SK-N-SH (cell line): ENCODE data around the gene TK2. TPM values are rescaled to one million over a fixed set of nuclear protein-coding genes. Genes with fewer than 3 reads are reported as not detected.
"Not testable (repeated sequence)": the region's sequence is repeated elsewhere in the genome, so short reads cannot be mapped to it uniquely, and the experiment has no call there.

Experiments used
- CTCF ChIA-PET: fragments of 300-600, 350-600 bp; formaldehyde crosslinking; extraction: SDS; loops from one replicate; lab custom pipeline; 2021; lab: Yijun Ruan, JAX
- POLR2A ChIA-PET: fragments of 350-600 bp; sonication (Branson Sonifier 250); formaldehyde crosslinking; extraction: SDS; loops from one replicate; lab custom pipeline; 2020; ENCODE audit warnings: antibody characterized with exemption, inconsistent platforms; lab: Yijun Ruan, JAX
- DNase-seq: peaks from one replicate; pipeline ENCODE4 v3.0.0; 2012
- H2AFZ ChIP-seq: fragments of 200-600 bp; sonication (generic); 2 replicates; pipeline ENCODE4 v1.8.1; 2016; ENCODE audit warnings: antibody characterized with exemption, mild to moderate bottlenecking, low read depth
- H3F3A ChIP-seq: fragments of 200-600 bp; sonication (generic); replicated peaks from 2 replicates; pipeline ENCODE3; 2016; ENCODE audit warnings: antibody characterized with exemption, mild to moderate bottlenecking; ENCODE audit not compliant: insufficient read depth
- H3K27ac ChIP-seq, 2 experiments: fragments of 200-500 bp in 1 of 2; fragments of 200-600 bp in 1 of 2; sonication (Bioruptor generic) in 1 of 2; sonication (generic), shearing (Covaris generic) in 1 of 2; 2 replicates each; pipeline versions ENCODE4 v1.5.1 to v1.6.1; 2014 to 2016; ENCODE audit warnings: low read depth in 2 of 2, inconsistent platforms in 1 of 2, low read length in 1 of 2, mild to moderate bottlenecking in 1 of 2, mixed read lengths in 1 of 2
- H3K27me3 ChIP-seq: fragments of 200-600 bp; sonication (generic), shearing (Covaris generic); 2 replicates; pipeline ENCODE4 v1.6.1; 2016; ENCODE audit warnings: mixed run types; ENCODE audit not compliant: insufficient read depth
- H3K36me3 ChIP-seq, 2 experiments: fragments of 200-500 bp in 1 of 2; fragments of 200-600 bp in 1 of 2; sonication (Bioruptor generic) in 1 of 2; sonication (generic) in 1 of 2; replicated peaks in 1 of 2; 2 replicates each; pipeline versions ENCODE3 to v1.5.1; 2014 to 2016; ENCODE audit warnings: low read length in 1 of 2, mild to moderate bottlenecking in 1 of 2; ENCODE audit not compliant: insufficient read depth in 2 of 2, control insufficient read depth in 1 of 2
- H3K4me1 ChIP-seq, 2 experiments: fragments of 200-500 bp in 1 of 2; fragments of 200-600 bp in 1 of 2; sonication (Bioruptor generic) in 1 of 2; sonication (generic), shearing (Covaris generic) in 1 of 2; 2 replicates each; pipeline versions ENCODE4 v1.5.1 to v1.6.1; 2014 to 2016; ENCODE audit warnings: low read depth in 1 of 2, low read length in 1 of 2, mixed run types in 1 of 2; ENCODE audit not compliant: insufficient read depth in 2 of 2, control insufficient read depth in 1 of 2
- H3K4me2 ChIP-seq: fragments of 200-600 bp; sonication (generic), shearing (Covaris generic); 2 replicates; pipeline ENCODE4 v1.6.1; 2017; ENCODE audit warnings: mixed run types
- H3K4me3 ChIP-seq, 2 experiments: fragments of 200-500 bp in 1 of 2; fragments of 200-600 bp in 1 of 2; sonication (Bioruptor generic) in 1 of 2; sonication (generic), shearing (Covaris generic) in 1 of 2; 2 replicates each; pipeline versions ENCODE4 v1.5.1 to v1.8.1; 2014 to 2016; ENCODE audit warnings: low read depth in 2 of 2, inconsistent platforms in 1 of 2, low read length in 1 of 2, mild to moderate bottlenecking in 1 of 2, mixed read lengths in 1 of 2, moderate library complexity in 1 of 2
- H3K79me2 ChIP-seq: fragments of 200-600 bp; sonication (generic); 2 replicates; pipeline ENCODE4 v1.8.1; 2017; ENCODE audit warnings: mild to moderate bottlenecking; ENCODE audit not compliant: insufficient read depth
- H3K9ac ChIP-seq: fragments of 200-600 bp; sonication (generic); 2 replicates; pipeline ENCODE4 v1.6.1; 2017; ENCODE audit warnings: mixed run types
- H3K9me2 ChIP-seq: fragments of 200-600 bp; sonication (generic); 2 replicates; pipeline ENCODE4 v1.6.1; 2017; ENCODE audit warnings: mixed run types
- H3K9me3 ChIP-seq: fragments of 200-600 bp; sonication (generic); 2 replicates; pipeline ENCODE4 v1.6.1; 2017; ENCODE audit warnings: mixed run types, mild to moderate bottlenecking, moderate library complexity
- H4K20me1 ChIP-seq: fragments of 200-600 bp; sonication (generic); 2 replicates; pipeline ENCODE4 v1.6.1; 2017; ENCODE audit warnings: mild to moderate bottlenecking, mixed run types; ENCODE audit not compliant: insufficient read depth
- CHD2 ChIP-seq: fragments of 150-350 bp; IDR thresholded peaks from 2 replicates; pipeline ENCODE4 v1.6.1; 2018; ENCODE audit warnings: low read length; ENCODE audit not compliant: partially characterized antibody
- GATA2 ChIP-seq: sonication (generic); formaldehyde crosslinking; IDR thresholded peaks from 2 replicates; pipeline ENCODE4 v1.5.0; 2020; ENCODE audit warnings: mild to moderate bottlenecking, missing genetic modification reagents
- JUND ChIP-seq: IDR thresholded peaks from 2 replicates; pipeline ENCODE4 v1.4.0; 2012
- MEF2A ChIP-seq: IDR thresholded peaks from 2 replicates; pipeline ENCODE4 v1.4.0; 2012; ENCODE audit warnings: low read depth, borderline replicate concordance
- NFIC ChIP-seq: IDR thresholded peaks from 2 replicates; pipeline ENCODE4 v1.4.0; 2012; ENCODE audit warnings: borderline replicate concordance
- NRF1 ChIP-seq: IDR thresholded peaks from 2 replicates; pipeline ENCODE4 v1.6.1; 2012; ENCODE audit warnings: low read depth, mild to moderate bottlenecking, low read length
- RAD21 ChIP-seq: IDR thresholded peaks from 2 replicates; pipeline ENCODE4 v1.6.1; 2012; ENCODE audit warnings: mild to moderate bottlenecking, low read length
- SIN3A ChIP-seq: IDR thresholded peaks from 2 replicates; pipeline ENCODE4 v1.6.1; 2012; ENCODE audit warnings: low read depth, mild to moderate bottlenecking, low read length, moderate library complexity, borderline replicate concordance
- SMC3 ChIP-seq: IDR thresholded peaks from 2 replicates; pipeline ENCODE4 v1.6.1; 2012; ENCODE audit warnings: low read depth, low read length, improper control_type of control experiment
- TCF12 ChIP-seq: IDR thresholded peaks from 2 replicates; pipeline ENCODE4 v1.4.0; 2012
- TEAD4 ChIP-seq: IDR thresholded peaks from 2 replicates; pipeline ENCODE4 v1.4.0; 2012; ENCODE audit warnings: mild to moderate bottlenecking, borderline replicate concordance; ENCODE audit not compliant: insufficient read depth
- WGBS: methylation state at CpG from one replicate; pipeline ENCODE4 v1.1.6; 2017; ENCODE audit warnings: low lambda C conversion rate; 5-methylcytosine and 5-hydroxymethylcytosine counted together
- polyA plus RNA-seq, 3 experiments: library from polyadenylated mRNA; depleted of rRNA; stranded (reverse); fragments of >200 nt; gene quantifications; 2 replicates each; pipeline ENCODE4 v1.2.3, GENCODE V29; 2012
- TF ChIP-seq, protein P1 (sequence below): fragments of 200-600 bp; sonication (generic); IDR thresholded peaks from 2 replicates; pipeline ENCODE4 v1.6.1; 2017; ENCODE audit warnings: antibody characterized with exemption, mild to moderate bottlenecking, moderate library complexity
- TF ChIP-seq, protein P2 (sequence below): IDR thresholded peaks from 2 replicates; pipeline ENCODE4 v1.4.0; 2012; ENCODE audit warnings: low read depth, borderline replicate concordance
- TF ChIP-seq, protein P3 (sequence below): IDR thresholded peaks from 2 replicates; pipeline ENCODE4 v1.4.0; 2012; ENCODE audit warnings: low read depth
- TF ChIP-seq, protein P4 (sequence below): IDR thresholded peaks from 2 replicates; pipeline ENCODE4 v1.4.0; 2012; ENCODE audit warnings: low read depth, borderline replicate concordance
- TF ChIP-seq, protein P5 (sequence below): IDR thresholded peaks from 2 replicates; pipeline ENCODE4; 2012

The TK2 gene
- polyA plus RNA-seq, 1 of the 3 experiments (the other 2 are of a cell fraction), result 25.2 TPM

DNA sequence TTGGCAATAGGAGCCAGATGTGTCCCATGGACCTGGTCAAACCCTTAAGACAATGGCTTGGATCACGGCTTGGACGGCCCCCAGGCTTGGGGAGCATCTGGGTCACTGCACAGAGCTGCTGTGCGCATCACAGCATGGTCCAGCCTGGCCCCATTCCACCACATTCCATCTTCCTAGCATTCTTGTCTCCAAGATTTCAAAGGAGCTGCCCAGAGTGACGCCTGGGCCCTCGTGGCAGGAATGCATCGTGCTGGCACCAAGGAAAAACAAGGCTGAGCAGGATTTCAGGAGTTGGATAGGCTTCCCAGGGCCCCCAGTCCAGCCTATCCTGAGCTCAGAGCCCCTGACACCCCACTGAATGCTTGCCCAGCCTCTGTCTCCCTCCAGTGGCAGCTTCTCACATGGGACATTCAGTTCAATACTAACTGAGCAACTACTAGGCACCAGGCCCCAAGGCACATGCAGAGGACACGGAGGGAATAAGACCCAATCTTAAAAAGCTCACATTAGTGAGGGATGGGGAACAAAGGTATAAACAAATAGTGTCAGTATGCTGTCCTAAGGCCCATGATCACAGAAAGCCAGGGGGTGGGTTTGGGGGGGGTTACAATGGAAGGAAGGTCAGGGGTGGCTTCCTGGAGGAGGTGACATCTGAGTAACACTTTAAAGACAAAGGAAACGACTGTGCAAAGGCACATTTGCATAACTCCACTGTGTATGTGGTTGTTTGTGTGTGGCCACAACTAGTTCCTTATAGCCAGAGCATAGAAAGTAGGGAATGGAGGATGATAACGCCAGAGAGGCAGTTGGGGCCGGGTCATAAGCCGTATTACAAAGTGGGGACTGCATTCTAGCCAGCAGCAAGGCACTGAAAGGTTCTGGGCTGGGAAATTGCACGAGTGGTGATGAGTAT lies 34.1 kb downstream of the TK2 start:
- Histone ChIP-seq H3K9ac (peak overlapping the region; percentile 39; the same call in 1 of the 2 replicates), H3K36me3 (no peaks in the 10 kb centered on the region), H2AFZ (no peak overlapping the region), H3K4me2 (peak overlapping the region; percentile 69; the same call in 1 of the 2 replicates), H3K79me2 (no peaks in the 10 kb centered on the region), H3K4me3 (no peak overlapping the region), H3K9me3 (no peaks in the 10 kb centered on the region), H4K20me1 (no peaks in the 10 kb centered on the region), H3K9me2 (no peaks in the 10 kb centered on the region), H3K27ac (peak overlapping the region; percentile 79 to 94), H3K27me3 (no peaks in the 10 kb centered on the region), H3K4me1 (peaks cover 20 to 39% of the 10 kb centered on the region in 2 experiments; a peak in 3 of 4 replicates), H3F3A (peaks cover 34% of the 10 kb centered on the region)
- ChIA-PET CTCF (interaction anchor here (1.1 to 1.4 kb wide), 4 partner anchors 9 to 172 kb away, joined by 3 to 4 read pairs (median 3); no protein-coding TSS in a partner anchor), POLR2A (no interaction called here)
- WGBS, result 73% methylated on average over 9 of the region's 12 CpGs
- no peak for DNase-seq
- TF ChIP-seq RAD21 (peak; percentile 38; the same call in 1 of the 2 replicates), GATA2 (no peak), NFIC (peak; percentile 65; the same call in 1 of the 2 replicates), NRF1 (no peak), CHD2 (no peak), SIN3A (no peak), SMC3 (no peak), TEAD4 (peak; percentile 52; the same call in 1 of the 2 replicates), TCF12 (no peak; the same call in 1 of the 2 replicates), MEF2A (no peak), JUND (no peak)
- TF ChIP-seq, protein P1, sequence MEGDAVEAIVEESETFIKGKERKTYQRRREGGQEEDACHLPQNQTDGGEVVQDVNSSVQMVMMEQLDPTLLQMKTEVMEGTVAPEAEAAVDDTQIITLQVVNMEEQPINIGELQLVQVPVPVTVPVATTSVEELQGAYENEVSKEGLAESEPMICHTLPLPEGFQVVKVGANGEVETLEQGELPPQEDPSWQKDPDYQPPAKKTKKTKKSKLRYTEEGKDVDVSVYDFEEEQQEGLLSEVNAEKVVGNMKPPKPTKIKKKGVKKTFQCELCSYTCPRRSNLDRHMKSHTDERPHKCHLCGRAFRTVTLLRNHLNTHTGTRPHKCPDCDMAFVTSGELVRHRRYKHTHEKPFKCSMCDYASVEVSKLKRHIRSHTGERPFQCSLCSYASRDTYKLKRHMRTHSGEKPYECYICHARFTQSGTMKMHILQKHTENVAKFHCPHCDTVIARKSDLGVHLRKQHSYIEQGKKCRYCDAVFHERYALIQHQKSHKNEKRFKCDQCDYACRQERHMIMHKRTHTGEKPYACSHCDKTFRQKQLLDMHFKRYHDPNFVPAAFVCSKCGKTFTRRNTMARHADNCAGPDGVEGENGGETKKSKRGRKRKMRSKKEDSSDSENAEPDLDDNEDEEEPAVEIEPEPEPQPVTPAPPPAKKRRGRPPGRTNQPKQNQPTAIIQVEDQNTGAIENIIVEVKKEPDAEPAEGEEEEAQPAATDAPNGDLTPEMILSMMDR, result peak; percentile 62
- TF ChIP-seq, protein P2, sequence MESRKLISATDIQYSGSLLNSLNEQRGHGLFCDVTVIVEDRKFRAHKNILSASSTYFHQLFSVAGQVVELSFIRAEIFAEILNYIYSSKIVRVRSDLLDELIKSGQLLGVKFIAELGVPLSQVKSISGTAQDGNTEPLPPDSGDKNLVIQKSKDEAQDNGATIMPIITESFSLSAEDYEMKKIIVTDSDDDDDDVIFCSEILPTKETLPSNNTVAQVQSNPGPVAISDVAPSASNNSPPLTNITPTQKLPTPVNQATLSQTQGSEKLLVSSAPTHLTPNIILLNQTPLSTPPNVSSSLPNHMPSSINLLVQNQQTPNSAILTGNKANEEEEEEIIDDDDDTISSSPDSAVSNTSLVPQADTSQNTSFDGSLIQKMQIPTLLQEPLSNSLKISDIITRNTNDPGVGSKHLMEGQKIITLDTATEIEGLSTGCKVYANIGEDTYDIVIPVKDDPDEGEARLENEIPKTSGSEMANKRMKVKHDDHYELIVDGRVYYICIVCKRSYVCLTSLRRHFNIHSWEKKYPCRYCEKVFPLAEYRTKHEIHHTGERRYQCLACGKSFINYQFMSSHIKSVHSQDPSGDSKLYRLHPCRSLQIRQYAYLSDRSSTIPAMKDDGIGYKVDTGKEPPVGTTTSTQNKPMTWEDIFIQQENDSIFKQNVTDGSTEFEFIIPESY, result no peak
- TF ChIP-seq, protein P3, sequence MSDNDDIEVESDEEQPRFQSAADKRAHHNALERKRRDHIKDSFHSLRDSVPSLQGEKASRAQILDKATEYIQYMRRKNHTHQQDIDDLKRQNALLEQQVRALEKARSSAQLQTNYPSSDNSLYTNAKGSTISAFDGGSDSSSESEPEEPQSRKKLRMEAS, result peak; percentile 77
- TF ChIP-seq, protein P4, sequence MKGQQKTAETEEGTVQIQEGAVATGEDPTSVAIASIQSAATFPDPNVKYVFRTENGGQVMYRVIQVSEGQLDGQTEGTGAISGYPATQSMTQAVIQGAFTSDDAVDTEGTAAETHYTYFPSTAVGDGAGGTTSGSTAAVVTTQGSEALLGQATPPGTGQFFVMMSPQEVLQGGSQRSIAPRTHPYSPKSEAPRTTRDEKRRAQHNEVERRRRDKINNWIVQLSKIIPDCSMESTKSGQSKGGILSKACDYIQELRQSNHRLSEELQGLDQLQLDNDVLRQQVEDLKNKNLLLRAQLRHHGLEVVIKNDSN, result no peak
- TF ChIP-seq, protein P5, sequence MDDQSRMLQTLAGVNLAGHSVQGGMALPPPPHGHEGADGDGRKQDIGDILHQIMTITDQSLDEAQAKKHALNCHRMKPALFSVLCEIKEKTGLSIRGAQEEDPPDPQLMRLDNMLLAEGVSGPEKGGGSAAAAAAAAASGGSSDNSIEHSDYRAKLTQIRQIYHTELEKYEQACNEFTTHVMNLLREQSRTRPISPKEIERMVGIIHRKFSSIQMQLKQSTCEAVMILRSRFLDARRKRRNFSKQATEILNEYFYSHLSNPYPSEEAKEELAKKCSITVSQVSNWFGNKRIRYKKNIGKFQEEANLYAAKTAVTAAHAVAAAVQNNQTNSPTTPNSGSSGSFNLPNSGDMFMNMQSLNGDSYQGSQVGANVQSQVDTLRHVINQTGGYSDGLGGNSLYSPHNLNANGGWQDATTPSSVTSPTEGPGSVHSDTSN, result peak; percentile 18; the same call in 1 of the 2 replicates

DNA sequence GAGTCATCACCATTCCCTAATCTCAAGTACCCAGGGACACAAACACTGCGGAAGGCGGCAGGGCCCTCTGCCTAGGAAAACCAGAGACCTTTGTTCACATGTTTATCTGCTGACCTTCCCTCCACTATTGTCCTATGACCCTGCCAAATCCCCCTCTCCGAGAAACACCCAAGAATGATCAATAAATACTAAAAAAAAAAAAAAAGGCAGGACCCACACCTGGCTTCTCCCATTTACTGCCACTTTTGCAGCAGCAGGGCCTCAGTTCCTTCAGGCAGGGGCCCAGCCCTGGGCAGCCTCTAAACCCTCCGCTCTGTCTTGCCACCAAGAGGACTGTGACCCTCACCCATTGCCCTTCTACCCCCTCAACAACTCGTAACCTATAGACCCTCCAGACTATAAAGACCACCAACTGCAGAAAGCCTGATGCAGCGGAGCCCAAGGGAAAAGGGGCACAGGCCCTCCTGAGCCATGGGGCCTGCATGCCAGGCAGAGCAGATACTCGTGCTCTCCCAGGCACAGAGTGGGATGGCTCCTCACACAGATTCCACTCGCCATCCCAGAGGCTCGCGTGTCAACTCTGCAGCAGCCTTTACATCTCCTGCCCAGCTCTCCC lies 34.8 kb downstream of the TK2 start:
- POLR2A ChIA-PET, H3K79me2 ChIP-seq: not testable (repeated sequence)
- peaks cover 20 to 42% of the 10 kb centered on the region in 2 experiments; a peak in 3 of 4 replicates for H3K4me1 ChIP-seq

More for the DNA sequence above, 34.8 kb downstream of the TK2 start:
- not testable (repeated sequence) for H4K20me1 ChIP-seq, DNase-seq, H3K36me3 ChIP-seq, H3K4me3 ChIP-seq, H3K9me3 ChIP-seq, H3K9ac ChIP-seq, H3K9me2 ChIP-seq, H3K27me3 ChIP-seq, H3K4me2 ChIP-seq, H2AFZ ChIP-seq
- CTCF ChIA-PET, result interaction anchor here (1.1 to 1.4 kb wide), 4 partner anchors 9 to 171 kb away, joined by 3 to 4 read pairs (median 3); no protein-coding TSS in a partner anchor
- Histone ChIP-seq H3K27ac (0 out of 4 replicates have a peak overlapping the region, but pooled peaks of 1 of the 2 experiments have one; percentile 94), H3F3A (peaks cover 35% of the 10 kb centered on the region)
- 96% methylated on average over 9 of the region's 10 CpGs for WGBS
